ENCODE measurements around the gene CRYBB3. TPM values are rescaled to one million over a fixed set of nuclear protein-coding genes. Genes with fewer than 3 reads are reported as not detected.

Gene CRYBB3
- polyA plus RNA-seq, 3 donors = not detected

- Histone ChIP-seq H3K9ac (ENCODE audit: insufficient read depth, low read length, poor library complexity, severe bottlenecking) (no peak overlapping the region), H3K27me3 (ENCODE audit: control insufficient read depth in 2 of 2, insufficient read depth in 2 of 2, low read length in 2 of 2) (no peaks in the 10 kb centered on the region), H4K20me1 (ENCODE audit: insufficient read depth, low read length) (no peaks in the 10 kb centered on the region), H3K9me3 (replicated peaks in 1 of 2; ENCODE audit: control insufficient read depth in 1 of 2, insufficient read depth in 1 of 2, low read length in 2 of 2) (no peaks in the 10 kb centered on the region), H3K4me2 (replicated peaks; ENCODE audit: extremely low read depth, low read length, poor library complexity, severe bottlenecking) (no peak overlapping the region), H3K4me3 (replicated peaks in 1 of 3; ENCODE audit: low read depth in 2 of 3, low read length in 3 of 3) (no peak overlapping the region), H3K4me1 (ENCODE audit: control insufficient read depth in 1 of 2, insufficient read depth in 2 of 2, low read length in 2 of 2) (no peaks in the 10 kb centered on the region), H2AFZ (ENCODE audit: insufficient read depth, low read depth, low read length, poor library complexity, severe bottlenecking) (no peak overlapping the region), H3K36me3 (replicated peaks in 1 of 2; ENCODE audit: control insufficient read depth in 1 of 2, insufficient read depth in 2 of 2, low read length in 2 of 2) (no peaks in the 10 kb centered on the region), H3K79me2 (ENCODE audit: insufficient read depth, low read length) (no peaks in the 10 kb centered on the region), H3K27ac (ENCODE audit: low read depth in 1 of 2, low read length in 2 of 2) (no peak overlapping the region)
- Mint-ChIP-seq H3K27ac (no peak overlapping the region), H3K27me3 (ENCODE audit: low read depth in 3 of 3) (peaks cover 0 to 2% (median 0%) of the 10 kb centered on the region in 3 donors), H3K4me1 (no peaks in the 10 kb centered on the region), H3K9me3 (no peaks in the 10 kb centered on the region), H3K36me3 (no peaks in the 10 kb centered on the region), H3K4me3 (no peak overlapping the region)
- WGBS (ENCODE audit: insufficient coverage) = 93% methylated on average over 5 of the region's 5 CpGs
- no peak for TF ChIP-seq CTCF (IDR thresholded peaks at IDR 0.05)
- DNase-seq = no peak
- intact Hi-C loops (cut with micrococcal nuclease) = no loop called here
Measured at GRCh38 chr22:25196326-25196725, 3.3 kb upstream of the CRYBB3 start.

GRCh38 chr22:25197340-25197739 lies 2.3 kb upstream of the CRYBB3 start:
- intact Hi-C loops (cut with micrococcal nuclease) = no loop called here
- no peak overlapping the region for H3K4me3 ChIP-seq (replicated peaks in 1 of 3; ENCODE audit: low read depth in 2 of 3, low read length in 3 of 3)
- Mint-ChIP-seq H3K9me3 (no peaks in the 10 kb centered on the region), H3K27ac (no peak overlapping the region), H3K4me3 (no peak overlapping the region), H3K27me3 (ENCODE audit: low read depth in 3 of 3) (peaks cover 0 to 3% (median 2%) of the 10 kb centered on the region in 3 donors), H3K4me1 (no peaks in the 10 kb centered on the region), H3K36me3 (no peaks in the 10 kb centered on the region)
- no peaks in the 10 kb centered on the region for H3K27me3 ChIP-seq (ENCODE audit: control insufficient read depth in 2 of 2, insufficient read depth in 2 of 2, low read length in 2 of 2)
- 98% methylated on average over 4 of the region's 4 CpGs for WGBS (ENCODE audit: insufficient coverage)
- DNase-seq = no peak
- no peak overlapping the region for H3K9ac ChIP-seq (ENCODE audit: insufficient read depth, low read length, poor library complexity, severe bottlenecking)
- H2AFZ ChIP-seq (ENCODE audit: insufficient read depth, low read depth, low read length, poor library complexity, severe bottlenecking) = no peak overlapping the region
- H3K9me3 ChIP-seq (replicated peaks in 1 of 2; ENCODE audit: control insufficient read depth in 1 of 2, insufficient read depth in 1 of 2, low read length in 2 of 2) = no peaks in the 10 kb centered on the region
- no peaks in the 10 kb centered on the region for H3K36me3 ChIP-seq (replicated peaks in 1 of 2; ENCODE audit: control insufficient read depth in 1 of 2, insufficient read depth in 2 of 2, low read length in 2 of 2)
- no peak for TF ChIP-seq CTCF (IDR thresholded peaks at IDR 0.05)
- no peaks in the 10 kb centered on the region for H3K4me1 ChIP-seq (ENCODE audit: control insufficient read depth in 1 of 2, insufficient read depth in 2 of 2, low read length in 2 of 2)
- H3K4me2 ChIP-seq (replicated peaks; ENCODE audit: extremely low read depth, low read length, poor library complexity, severe bottlenecking) = no peak overlapping the region
- no peaks in the 10 kb centered on the region for H3K79me2 ChIP-seq (ENCODE audit: insufficient read depth, low read length)
- no peaks in the 10 kb centered on the region for H4K20me1 ChIP-seq (ENCODE audit: insufficient read depth, low read length)
- H3K27ac ChIP-seq (ENCODE audit: low read depth in 1 of 2, low read length in 2 of 2) = no peak overlapping the region
